HG03175 (cell line): ENCODE results near the gene SEC11C.
"Not testable (repeated sequence)": the region's sequence is repeated elsewhere in the genome, so short reads cannot be mapped to it uniquely, and the experiment has no call there.

Experiments used
- ATAC-seq: cut with Tn5 transposase; IDR thresholded peaks from one replicate; pipeline ENCODE4 v1.9.1; 2021; ENCODE audit warnings: mild to moderate bottlenecking, moderate library complexity; ENCODE audit not compliant: unreplicated experiment

SEC11C gene

DNA sequence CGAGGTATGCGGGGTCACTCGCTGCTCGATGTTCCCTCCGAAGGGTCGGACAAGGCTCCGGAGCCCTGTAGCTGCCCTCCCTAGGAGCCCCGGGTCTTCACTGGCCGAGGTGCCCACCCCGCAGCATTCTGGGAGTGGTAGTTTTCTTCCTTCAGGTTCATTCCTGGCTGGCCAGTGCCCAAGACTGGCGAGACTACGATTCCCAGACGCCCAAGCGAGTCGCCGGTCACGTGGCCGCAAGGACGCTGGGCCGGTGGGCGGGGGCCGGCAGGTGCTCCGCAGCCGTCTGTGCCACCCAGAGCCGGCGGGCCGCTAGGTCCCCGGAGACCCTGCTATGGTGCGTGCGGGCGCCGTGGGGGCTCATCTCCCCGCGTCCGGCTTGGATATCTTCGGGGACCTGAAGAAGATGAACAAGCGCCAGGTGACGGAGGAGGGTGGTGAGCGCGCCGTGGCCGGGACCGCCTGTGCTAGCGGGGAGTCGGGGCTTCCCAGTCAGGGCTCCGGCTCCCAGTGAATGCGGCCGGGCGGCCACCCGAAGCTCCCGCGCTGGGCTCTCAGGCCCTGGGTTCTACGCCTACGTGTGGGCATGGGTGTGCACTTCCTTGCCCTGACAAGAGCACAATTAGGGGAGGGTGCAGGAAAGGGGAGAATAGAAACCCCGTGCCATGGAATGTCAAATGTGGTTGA, at the start of gene SEC11C:
Gene SEC11C (plus strand): TSS at position 270 of the 687 bp plus-strand sequence. CDS start 65 bp downstream, at position 335.
- ATAC-seq: peak; percentile 81

DNA sequence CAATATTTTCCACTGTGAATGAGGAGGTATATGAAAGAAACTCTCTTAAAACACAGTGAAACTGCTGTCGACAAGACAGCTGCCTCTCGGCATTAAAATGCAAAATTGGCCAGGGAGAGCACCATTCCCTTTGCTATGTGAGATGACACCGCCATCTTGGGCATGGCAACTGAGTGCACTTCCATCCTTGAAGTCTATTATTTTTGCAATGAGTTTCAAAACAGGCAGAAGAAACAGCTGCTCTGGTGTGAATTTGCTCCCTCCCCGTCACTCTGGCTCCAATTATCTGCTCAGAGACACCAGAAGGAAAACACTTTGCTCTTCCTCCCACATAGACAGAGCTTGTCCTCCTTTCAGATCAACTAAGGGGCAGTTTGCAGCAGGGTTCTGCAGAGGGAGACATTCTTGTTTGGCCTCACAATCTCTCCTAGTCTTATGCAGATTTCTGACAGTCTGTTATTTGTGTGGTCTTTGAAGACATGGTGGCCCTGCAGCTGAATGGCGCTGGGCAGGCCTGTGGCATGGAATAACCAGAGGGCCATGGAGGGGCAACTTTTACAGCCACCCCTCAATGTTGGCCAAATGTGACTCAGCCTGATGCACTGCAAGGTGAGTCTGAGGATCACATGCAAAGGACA, 48.6 kb upstream of the SEC11C start:
- no peak for ATAC-seq

DNA sequence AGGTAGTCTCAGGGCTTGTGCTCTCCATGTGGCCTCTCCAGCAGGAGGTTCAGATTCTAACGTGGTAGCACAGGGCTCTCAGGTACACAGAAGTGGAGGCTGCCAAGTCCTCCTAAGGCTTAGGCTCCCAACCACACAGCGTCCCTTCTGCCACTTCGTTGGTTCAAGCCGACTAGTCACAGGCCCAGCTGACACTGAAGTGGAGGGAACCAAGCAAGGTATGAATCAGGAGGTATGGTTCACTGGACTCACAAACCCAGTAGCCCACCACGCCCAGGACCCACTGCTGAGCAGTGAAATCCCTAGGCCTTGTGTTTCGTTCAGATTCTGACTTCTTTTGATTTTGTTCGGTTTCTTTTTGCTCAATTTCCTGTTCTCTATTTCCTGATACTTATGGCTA, 46.0 kb upstream of the SEC11C start:
- ATAC-seq: no peak

GRCh38 chr18:59094569-59094968, 45.1 kb upstream of the SEC11C start:
- ATAC-seq: no peak

DNA sequence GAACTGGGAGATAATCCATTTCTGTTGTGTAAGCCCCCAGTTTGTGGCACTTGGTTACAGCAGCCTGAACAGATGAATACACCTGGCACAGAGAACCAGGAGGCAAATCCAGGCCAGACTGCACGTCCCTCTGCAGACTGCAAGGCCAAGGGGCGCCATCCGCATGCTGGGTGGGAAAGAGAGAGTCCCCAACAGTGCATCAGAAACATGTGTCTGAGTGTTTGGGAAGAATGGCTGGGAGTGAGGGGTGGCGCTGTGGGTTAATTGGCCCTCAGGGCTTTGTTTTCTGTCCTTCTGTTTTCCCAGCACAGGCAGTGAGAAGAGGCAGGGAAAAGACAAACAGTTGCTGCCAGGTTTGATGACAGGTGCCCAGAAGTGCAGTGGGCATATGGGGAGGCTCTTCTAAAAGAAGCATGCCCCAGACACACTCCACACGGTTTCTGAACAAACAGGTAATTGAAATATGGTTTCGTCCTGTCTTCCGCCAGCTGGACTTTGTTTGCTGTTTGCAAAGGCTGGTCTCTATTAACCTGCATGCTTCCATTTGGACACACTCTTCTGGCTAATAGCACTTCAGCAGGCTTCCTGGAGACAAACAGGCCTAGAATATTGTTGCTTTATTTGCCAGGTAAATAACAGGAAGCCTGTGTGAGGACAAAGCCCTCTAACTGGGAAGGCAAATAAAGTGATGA, 43.4 kb upstream of the SEC11C start:
- no peak for ATAC-seq

DNA sequence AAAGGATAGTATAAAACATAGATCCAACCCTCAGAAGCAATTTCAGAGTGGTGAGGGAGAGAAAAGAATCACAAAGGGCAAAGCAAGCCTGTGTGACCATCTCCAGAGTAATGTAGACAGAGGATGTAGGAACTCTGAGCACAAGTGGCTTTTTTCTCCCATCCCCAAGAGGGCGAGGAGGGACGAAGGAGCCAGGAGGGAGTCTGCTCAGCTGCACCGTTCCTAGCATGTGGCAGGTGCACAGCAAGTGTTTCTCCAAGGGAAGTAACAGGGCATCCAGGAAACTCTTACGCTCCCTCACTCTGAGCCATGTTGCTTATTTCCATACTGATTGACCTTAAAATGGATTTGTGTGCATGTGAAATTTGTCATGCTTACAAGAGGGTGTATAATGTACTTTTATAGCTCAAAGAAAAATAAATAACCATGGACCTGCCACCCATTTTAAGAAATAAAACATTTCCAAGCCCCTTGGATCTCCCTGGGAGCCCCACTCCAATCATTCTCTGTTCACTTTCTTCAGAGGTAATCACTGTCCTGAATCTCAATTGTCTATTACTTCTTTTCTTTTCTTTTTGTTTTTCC, 37.8 kb upstream of the SEC11C start:
- ATAC-seq: no peak

DNA sequence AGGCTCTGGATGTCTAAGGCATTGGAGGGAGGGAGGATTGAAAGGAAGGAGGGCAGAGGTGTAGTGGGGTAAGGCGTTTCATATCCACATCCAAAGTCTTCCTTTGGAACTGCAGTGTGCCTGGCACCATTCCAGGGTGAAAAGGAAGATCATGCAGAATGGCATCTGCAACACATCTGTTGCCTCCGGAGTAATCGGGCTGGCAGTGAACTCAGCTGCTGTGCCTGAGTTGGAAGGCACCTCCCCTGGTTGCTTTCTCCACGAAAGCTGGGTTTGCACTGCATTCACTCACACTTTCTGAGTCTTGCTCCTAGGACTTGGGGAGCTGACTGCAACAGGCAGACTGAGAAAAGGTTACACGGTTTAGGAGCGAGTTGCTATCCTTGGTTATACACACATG, 30.3 kb upstream of the SEC11C start:
- ATAC-seq: no peak

- ATAC-seq: no peak
These were observed 25.5 kb upstream of the SEC11C start for GRCh38 chr18:59114160-59114559.

DNA sequence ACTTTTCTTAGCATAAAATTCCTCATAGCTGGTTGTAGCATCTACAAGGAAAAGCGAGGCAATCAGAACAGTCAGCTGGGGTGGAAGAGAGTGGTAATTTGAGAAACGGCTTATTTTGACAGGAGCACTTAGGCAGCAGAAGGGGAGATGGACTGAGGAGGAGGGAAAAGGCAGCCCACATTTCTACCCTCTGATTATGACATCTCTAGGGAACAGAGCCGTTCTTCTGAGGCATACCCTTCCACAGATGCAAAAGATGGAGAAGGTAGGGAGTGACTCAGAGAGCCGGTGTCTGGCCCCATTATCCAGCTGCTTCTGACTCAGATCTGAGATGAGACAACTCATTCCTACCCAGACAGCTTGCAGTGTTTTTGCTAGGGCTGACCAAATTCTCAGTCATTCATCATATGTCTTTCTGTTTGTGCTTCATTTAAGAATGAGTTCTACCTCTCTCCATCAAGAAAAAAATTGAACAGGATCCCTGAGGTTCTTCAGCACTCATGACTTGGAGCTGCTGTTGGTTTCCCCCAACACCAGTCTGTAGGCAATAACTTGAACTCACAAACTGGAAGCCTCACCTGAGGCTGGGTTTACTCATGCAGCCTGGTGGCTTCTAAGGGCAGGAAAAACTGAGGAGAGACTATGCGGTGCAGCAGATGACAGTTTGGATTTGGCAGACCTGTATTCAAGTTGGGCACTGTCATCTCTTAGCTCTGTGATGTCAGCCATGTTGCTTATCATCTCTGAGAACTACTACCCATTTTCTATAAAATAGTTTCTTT, 15.9 kb upstream of the SEC11C start:
- no peak for ATAC-seq

DNA sequence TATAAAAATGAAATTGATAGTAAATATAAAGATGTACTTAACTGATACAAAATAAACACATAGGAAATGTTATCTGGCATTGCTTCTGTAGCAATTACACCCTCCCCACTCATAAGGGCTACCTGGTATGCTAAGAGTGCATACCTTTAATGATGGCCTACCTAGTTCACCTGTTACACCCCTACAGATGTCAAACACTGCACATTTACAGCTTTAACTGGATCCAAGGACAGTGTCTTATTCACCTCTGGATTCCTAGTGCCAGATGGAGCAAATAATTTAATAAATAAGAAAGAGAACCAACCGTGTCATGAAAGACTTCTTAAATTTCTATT, 15.3 kb upstream of the SEC11C start:
- ATAC-seq: no peak

GRCh38 chr18:59127047-59127446, 12.6 kb upstream of the SEC11C start:
- no peak for ATAC-seq

DNA sequence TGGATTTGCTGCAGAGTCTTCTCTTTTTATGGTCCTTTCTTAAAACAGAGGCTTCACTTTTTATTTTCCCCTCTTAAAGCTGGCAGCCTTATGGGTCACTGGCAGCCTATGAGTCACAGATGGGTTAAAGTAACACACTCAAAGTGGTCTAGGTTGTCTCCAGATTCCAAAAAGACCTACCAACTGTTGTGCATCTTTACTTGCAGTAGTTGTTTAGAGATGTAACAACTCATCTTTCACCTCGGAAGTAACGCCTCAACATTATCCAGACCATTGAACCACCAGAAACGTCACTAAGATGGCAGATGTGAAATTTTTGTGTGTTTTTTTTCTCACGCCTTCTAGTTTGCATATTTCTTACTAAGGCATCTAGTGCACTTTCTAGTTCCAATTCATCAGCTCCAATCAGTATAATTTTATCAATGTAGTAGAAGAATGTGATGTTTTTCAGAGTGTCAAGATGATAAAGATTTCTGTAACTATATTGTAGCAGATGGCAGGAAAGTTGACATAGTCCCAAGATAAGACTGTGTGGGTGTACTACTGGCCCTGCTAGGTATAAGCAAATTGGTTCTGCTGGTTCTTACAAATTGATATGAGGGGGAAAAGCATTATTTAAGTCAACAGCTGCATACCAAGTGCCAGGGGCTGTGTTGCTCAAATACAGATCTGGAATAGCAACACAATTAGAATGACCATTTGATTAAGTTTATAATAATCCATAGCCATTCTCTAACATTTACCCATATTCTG, 9.6 kb upstream of the SEC11C start:
- no peak for ATAC-seq

GRCh38 chr18:59132810-59133465, 6.7 kb upstream of the SEC11C start:
- ATAC-seq: no peak

GRCh38 chr18:59139291-59139614, 431 bp upstream of the SEC11C start:
- ATAC-seq: peak; percentile 73

- peak; percentile 1 for ATAC-seq
These were observed 710 bp downstream of the SEC11C start for GRCh38 chr18:59140302-59140885.

DNA sequence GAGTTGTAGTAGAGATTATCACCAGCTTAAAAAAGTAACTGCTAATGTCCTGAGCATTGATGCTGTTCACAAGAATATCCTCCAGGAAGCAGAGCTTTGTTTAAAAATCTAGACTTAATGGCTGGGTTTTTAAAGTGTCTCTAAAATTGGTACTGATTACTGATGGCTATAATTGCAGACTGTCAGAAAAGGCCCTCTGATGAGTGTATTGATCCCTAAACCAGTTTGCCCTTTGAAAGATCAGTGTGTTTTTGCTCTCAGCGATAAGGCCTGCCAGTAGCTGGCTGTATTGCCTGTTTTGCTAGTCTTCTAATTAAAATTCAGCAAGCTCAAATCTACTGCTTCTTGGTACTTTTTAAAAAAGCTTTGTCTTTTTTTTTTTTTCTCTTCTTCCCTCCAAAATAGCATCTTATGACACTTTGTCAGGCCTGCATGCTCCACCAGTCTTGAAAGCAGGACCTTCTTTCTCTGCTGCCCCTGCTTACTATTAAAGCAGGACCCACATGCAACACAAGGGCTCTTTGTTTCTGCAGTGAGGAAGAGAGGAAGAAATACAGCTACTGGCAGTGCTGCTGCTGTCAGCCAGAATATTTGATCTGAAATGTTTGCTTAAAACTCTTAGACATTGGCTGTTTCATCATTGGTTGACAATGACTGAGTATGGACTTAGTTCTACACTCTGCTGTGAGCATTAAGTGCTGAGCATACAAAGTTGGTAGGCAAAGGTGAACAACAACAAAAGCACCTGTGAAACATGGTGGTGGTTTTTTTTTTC, 1.8 kb downstream of the SEC11C start:
- ATAC-seq: no peak

GRCh38 chr18:59142274-59142673, 2.6 kb downstream of the SEC11C start:
- no peak for ATAC-seq

DNA sequence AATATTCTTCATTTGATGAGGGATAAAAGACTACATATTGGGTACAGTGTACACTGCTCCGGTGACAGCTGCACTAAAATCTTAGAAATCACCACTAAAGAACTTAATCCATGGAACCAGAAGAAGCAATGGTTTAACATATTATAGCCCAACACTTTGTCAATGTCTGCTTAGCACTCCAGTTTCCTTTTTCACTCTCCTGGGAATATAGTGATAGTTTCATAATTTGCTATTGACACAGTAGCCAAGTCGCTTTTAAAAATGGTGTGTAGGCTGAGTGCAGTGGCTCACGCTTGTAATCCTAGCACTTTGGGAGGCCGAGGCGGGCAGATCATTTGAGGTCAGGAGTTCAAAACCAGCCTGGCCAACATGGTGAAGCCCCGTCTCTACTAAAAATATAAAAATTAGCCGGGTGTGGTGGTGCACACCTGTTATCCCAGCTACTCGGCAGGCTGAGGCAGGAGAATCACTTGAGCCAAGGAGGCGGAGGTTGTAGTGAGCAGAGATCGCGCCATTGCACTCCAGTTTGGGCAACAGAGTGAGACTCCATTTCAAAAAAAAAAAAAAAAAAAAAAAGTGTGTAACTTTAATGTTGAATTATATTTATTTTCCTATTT, 3.2 kb downstream of the SEC11C start:
- not testable (repeated sequence) for ATAC-seq
